ENCODE measurements around the gene FOXO6.

GRCh38 chr1:41354956-41355355 lies 6.3 kb upstream of the FOXO6 start:
- TF ChIP-seq POLR2A (IDR thresholded peaks at IDR 0.05), result no peak
- TF ChIP-seq, protein P1, sequence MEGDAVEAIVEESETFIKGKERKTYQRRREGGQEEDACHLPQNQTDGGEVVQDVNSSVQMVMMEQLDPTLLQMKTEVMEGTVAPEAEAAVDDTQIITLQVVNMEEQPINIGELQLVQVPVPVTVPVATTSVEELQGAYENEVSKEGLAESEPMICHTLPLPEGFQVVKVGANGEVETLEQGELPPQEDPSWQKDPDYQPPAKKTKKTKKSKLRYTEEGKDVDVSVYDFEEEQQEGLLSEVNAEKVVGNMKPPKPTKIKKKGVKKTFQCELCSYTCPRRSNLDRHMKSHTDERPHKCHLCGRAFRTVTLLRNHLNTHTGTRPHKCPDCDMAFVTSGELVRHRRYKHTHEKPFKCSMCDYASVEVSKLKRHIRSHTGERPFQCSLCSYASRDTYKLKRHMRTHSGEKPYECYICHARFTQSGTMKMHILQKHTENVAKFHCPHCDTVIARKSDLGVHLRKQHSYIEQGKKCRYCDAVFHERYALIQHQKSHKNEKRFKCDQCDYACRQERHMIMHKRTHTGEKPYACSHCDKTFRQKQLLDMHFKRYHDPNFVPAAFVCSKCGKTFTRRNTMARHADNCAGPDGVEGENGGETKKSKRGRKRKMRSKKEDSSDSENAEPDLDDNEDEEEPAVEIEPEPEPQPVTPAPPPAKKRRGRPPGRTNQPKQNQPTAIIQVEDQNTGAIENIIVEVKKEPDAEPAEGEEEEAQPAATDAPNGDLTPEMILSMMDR (IDR thresholded peaks at IDR 0.05), result no peak

Measured in transverse colon (tissue), 3 donors.